H1 (cell line): Measurements from ENCODE around the gene NHS. TPM values are rescaled to one million over a fixed set of nuclear protein-coding genes. Genes with fewer than 3 reads are reported as not detected.

Experiments
- BRCA1 ChIP-seq: IDR thresholded peaks from 2 replicates; pipeline ENCODE4 v1.6.1; 2012; ENCODE audit warnings: low read depth, low read length, improper control_type of control experiment
- CBX5 ChIP-seq: fragments of 300-800, 300-1000 bp; sonication (generic); IDR thresholded peaks from 2 replicates; pipeline ENCODE4 v1.7.1; 2016; ENCODE audit warnings: antibody characterized with exemption, low read length, low read depth
- CREB1 ChIP-seq: IDR thresholded peaks from 2 replicates; pipeline ENCODE4 v1.6.1; 2012; ENCODE audit warnings: inconsistent platforms
- EGR1 ChIP-seq: IDR thresholded peaks from 2 replicates; pipeline ENCODE4 v1.6.1; 2011; ENCODE audit warnings: low read depth, low read length, borderline replicate concordance
- EZH2 ChIP-seq: fragments of 200-600 bp; sonication (generic); IDR thresholded peaks from 2 replicates; pipeline ENCODE4 v1.7.1; 2012; ENCODE audit warnings: low read depth, mild to moderate bottlenecking, moderate library complexity, low read length, inconsistent platforms; ENCODE audit not compliant: severe bottlenecking
- FOSL1 ChIP-seq: IDR thresholded peaks from 2 replicates; pipeline ENCODE4 v1.6.1; 2011; ENCODE audit warnings: mild to moderate bottlenecking, low read depth, low read length, moderate library complexity; ENCODE audit not compliant: insufficient read depth
- GABPA ChIP-seq: IDR thresholded peaks from 2 replicates; pipeline ENCODE4 v1.6.1; 2011; ENCODE audit warnings: mild to moderate bottlenecking, low read length, moderate library complexity, borderline replicate concordance; ENCODE audit not compliant: insufficient read depth
- PHF8 ChIP-seq: fragments of 200-600 bp; sonication (generic); conservative IDR thresholded peaks from 2 replicates; pipeline ENCODE4 v1.7.1; 2012; ENCODE audit warnings: low read depth, mild to moderate bottlenecking, inconsistent platforms, low read length, moderate library complexity
- POLR2AphosphoS5 ChIP-seq: IDR thresholded peaks from 2 replicates; pipeline ENCODE4 v1.6.1; 2011; ENCODE audit warnings: low read depth, low read length
- SIN3A ChIP-seq, 2 experiments: IDR thresholded peaks in 1 of 2; conservative IDR thresholded peaks in 1 of 2; 2 replicates each; pipeline ENCODE4 v1.6.1; 2011 to 2012; ENCODE audit warnings: low read length in 2 of 2, improper control_type of control experiment in 1 of 2, low read depth in 1 of 2, mild to moderate bottlenecking in 1 of 2
- SIRT6 ChIP-seq: IDR thresholded peaks from one replicate; pipeline ENCODE4 v1.7.1; 2012; ENCODE audit warnings: low read length, inconsistent platforms
- SP1 ChIP-seq: IDR thresholded peaks from 2 replicates; pipeline ENCODE4 v1.6.1; 2011; ENCODE audit warnings: low read depth, low read length
- polyA plus RNA-seq, 7 experiments: library from polyadenylated mRNA; depleted of rRNA in 3 of 7; stranded (reverse) in 5 of 7; unstranded in 2 of 7; fragments of >200 nt in 5 of 7; fragments of 200-250 nt in 2 of 7; gene quantifications; 1 replicate in 5 of 7; 2 replicates in 1 of 7; 4 replicates in 1 of 7; pipeline versions ENCODE4 v1.2.1 to v1.2.3, GENCODE V29; 2011 to 2013; ENCODE audit warnings: missing spikeins in 2 of 7, mixed read lengths in 2 of 7
- total RNA-seq: library from RNA; stranded (reverse); fragmentation: NEBNext Ultra II Directional; extraction: Animal tissue kit (Norgen Biotek cat#: 25700); gene quantifications from 2 replicates; pipeline ENCODE4 v1.2.1, GENCODE V29; 2021
- TF ChIP-seq, protein P1 (sequence below): fragments of 300-600 bp; sonication (generic); IDR thresholded peaks from 2 replicates; pipeline ENCODE4 v1.7.1; 2012; ENCODE audit warnings: low read length, moderate library complexity, mild to moderate bottlenecking, inconsistent platforms; ENCODE audit not compliant: insufficient replicate concordance

Gene NHS
- total and polyA plus RNA-seq, 2 of the 8 experiments (the other 6 are each of a cell fraction or from before 2014, with no cell fraction given) = 2.2 to 6.7 TPM

GRCh38 chrX:17425136-17425535, 50.1 kb downstream of the NHS start (continued):
- TF ChIP-seq, protein P1, sequence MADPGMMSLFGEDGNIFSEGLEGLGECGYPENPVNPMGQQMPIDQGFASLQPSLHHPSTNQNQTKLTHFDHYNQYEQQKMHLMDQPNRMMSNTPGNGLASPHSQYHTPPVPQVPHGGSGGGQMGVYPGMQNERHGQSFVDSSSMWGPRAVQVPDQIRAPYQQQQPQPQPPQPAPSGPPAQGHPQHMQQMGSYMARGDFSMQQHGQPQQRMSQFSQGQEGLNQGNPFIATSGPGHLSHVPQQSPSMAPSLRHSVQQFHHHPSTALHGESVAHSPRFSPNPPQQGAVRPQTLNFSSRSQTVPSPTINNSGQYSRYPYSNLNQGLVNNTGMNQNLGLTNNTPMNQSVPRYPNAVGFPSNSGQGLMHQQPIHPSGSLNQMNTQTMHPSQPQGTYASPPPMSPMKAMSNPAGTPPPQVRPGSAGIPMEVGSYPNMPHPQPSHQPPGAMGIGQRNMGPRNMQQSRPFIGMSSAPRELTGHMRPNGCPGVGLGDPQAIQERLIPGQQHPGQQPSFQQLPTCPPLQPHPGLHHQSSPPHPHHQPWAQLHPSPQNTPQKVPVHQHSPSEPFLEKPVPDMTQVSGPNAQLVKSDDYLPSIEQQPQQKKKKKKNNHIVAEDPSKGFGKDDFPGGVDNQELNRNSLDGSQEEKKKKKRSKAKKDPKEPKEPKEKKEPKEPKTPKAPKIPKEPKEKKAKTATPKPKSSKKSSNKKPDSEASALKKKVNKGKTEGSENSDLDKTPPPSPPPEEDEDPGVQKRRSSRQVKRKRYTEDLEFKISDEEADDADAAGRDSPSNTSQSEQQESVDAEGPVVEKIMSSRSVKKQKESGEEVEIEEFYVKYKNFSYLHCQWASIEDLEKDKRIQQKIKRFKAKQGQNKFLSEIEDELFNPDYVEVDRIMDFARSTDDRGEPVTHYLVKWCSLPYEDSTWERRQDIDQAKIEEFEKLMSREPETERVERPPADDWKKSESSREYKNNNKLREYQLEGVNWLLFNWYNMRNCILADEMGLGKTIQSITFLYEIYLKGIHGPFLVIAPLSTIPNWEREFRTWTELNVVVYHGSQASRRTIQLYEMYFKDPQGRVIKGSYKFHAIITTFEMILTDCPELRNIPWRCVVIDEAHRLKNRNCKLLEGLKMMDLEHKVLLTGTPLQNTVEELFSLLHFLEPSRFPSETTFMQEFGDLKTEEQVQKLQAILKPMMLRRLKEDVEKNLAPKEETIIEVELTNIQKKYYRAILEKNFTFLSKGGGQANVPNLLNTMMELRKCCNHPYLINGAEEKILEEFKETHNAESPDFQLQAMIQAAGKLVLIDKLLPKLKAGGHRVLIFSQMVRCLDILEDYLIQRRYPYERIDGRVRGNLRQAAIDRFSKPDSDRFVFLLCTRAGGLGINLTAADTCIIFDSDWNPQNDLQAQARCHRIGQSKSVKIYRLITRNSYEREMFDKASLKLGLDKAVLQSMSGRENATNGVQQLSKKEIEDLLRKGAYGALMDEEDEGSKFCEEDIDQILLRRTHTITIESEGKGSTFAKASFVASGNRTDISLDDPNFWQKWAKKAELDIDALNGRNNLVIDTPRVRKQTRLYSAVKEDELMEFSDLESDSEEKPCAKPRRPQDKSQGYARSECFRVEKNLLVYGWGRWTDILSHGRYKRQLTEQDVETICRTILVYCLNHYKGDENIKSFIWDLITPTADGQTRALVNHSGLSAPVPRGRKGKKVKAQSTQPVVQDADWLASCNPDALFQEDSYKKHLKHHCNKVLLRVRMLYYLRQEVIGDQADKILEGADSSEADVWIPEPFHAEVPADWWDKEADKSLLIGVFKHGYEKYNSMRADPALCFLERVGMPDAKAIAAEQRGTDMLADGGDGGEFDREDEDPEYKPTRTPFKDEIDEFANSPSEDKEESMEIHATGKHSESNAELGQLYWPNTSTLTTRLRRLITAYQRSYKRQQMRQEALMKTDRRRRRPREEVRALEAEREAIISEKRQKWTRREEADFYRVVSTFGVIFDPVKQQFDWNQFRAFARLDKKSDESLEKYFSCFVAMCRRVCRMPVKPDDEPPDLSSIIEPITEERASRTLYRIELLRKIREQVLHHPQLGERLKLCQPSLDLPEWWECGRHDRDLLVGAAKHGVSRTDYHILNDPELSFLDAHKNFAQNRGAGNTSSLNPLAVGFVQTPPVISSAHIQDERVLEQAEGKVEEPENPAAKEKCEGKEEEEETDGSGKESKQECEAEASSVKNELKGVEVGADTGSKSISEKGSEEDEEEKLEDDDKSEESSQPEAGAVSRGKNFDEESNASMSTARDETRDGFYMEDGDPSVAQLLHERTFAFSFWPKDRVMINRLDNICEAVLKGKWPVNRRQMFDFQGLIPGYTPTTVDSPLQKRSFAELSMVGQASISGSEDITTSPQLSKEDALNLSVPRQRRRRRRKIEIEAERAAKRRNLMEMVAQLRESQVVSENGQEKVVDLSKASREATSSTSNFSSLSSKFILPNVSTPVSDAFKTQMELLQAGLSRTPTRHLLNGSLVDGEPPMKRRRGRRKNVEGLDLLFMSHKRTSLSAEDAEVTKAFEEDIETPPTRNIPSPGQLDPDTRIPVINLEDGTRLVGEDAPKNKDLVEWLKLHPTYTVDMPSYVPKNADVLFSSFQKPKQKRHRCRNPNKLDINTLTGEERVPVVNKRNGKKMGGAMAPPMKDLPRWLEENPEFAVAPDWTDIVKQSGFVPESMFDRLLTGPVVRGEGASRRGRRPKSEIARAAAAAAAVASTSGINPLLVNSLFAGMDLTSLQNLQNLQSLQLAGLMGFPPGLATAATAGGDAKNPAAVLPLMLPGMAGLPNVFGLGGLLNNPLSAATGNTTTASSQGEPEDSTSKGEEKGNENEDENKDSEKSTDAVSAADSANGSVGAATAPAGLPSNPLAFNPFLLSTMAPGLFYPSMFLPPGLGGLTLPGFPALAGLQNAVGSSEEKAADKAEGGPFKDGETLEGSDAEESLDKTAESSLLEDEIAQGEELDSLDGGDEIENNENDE = no peak
- TF ChIP-seq POLR2AphosphoS5 = no peak
- TF ChIP-seq CBX5 = no peak
- TF ChIP-seq SP1 = no peak
- TF ChIP-seq SIN3A (conservative IDR thresholded peaks at IDR 0.05 in 1 of 2, IDR thresholded peaks at IDR 0.05 in 1 of 2; ENCODE audit: low read depth in 1 of 2, low read length in 2 of 2) = no peak
- TF ChIP-seq FOSL1 = no peak
- no peak for TF ChIP-seq GABPA
- TF ChIP-seq CREB1 = no peak
- TF ChIP-seq BRCA1 = no peak
- no peak for TF ChIP-seq SIRT6
- no peak for TF ChIP-seq PHF8
- TF ChIP-seq EZH2 = no peak
- no peak for TF ChIP-seq EGR1
